Transverse colon (tissue), 3 donors: ENCODE measurements around the gene SAAL1.

Experiments
- POLR2A ChIP-seq: fragments of 450-650 bp; IDR thresholded peaks from one replicate; pipeline ENCODE4 v1.6.1; 2016; ENCODE audit warnings: antibody characterized with exemption, mild to moderate bottlenecking, moderate library complexity
- POLR2AphosphoS5 ChIP-seq, 3 donors: sonication (generic); formaldehyde crosslinking; IDR thresholded peaks; one replicate each; pipeline ENCODE4 v1.6.1; 2016; ENCODE audit warnings: antibody characterized with exemption in 3 of 3

- TF ChIP-seq POLR2A (no peak), POLR2AphosphoS5 (IDR thresholded peaks at IDR 0.05) (no peak)
Measured at GRCh38 chr11:18088366-18088765, 17.5 kb downstream of the SAAL1 start.
